ENCODE measurements around the gene MCM3AP. TPM values are rescaled to one million over a fixed set of nuclear protein-coding genes. Genes with fewer than 3 reads are reported as not detected.
A peak's percentile ranks its signal among the peaks of the same experiment; 100 is the strongest.

MCM3AP gene
- total and polyA plus RNA-seq, 9 of the 15 experiments (the other 6 are each of a cell fraction or from before 2014, with no cell fraction given), result 6.5 to 179 (median 69.6) TPM

DNA sequence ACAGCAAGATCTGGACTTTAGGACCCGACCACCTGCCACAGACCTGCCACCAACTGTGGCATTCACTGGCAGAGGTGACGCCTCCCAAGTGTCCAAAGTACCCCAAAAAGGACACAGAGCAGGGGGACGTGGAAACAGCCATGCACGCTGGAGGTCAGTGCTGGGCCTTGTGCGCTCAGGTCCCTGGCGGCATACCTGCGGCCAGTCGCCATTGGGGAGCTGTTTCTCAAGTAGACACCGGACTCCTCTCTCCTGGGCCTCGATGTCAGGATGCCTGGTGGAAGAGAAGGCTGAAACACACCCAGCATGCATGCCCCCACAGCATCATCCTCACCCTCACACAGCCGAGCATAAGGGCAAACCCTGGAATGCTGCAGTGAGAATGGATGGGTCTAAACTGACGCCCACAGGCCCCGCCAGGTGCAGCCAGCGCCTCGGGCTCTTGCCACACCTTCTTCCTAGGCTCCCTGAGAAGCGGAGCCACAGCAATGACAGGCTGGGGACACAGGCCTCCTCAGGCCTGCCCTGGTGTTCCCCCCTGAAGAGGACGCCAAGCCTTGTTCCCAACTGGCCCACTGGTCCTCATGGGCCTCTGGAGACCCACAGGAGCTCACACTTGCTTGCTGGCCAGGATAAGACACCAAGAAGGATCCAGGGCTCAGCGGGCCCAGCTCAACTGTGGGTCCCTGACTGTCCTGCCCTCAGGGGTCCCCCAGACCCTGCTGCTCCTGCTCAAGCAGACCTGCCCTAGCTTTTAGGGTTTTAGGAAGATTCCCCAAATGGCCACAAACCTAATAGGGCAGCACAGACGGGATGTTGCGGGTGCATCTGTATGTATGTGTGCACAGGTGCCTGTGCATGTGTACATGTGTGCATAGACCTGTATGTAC lies 93.5 kb downstream of the MCM3AP start:
- 91% methylated on average over 19 of the region's 20 CpGs for WGBS (ENCODE audit: insufficient coverage, low coverage, missing lambda C conversion rate)
- POLR2A ChIA-PET, result interaction anchor here (0.5 to 0.7 kb wide), 2 partner anchors 24 to 61 kb away, joined by 3 read pairs; no protein-coding TSS in a partner anchor
- no peak overlapping the region for H3K27ac ChIP-seq (ENCODE audit: extremely low read depth, low read depth, low read length)
- no peak for TF ChIP-seq CBX1 (IDR thresholded peaks at IDR 0.05; ENCODE audit: low read depth)
- TF ChIP-seq POLR2G (IDR thresholded peaks at IDR 0.05; ENCODE audit: low read depth, low read length), result peak; percentile 68
- TF ChIP-seq RBM22 (IDR thresholded peaks at IDR 0.05; ENCODE audit: low read depth, low read length, poor library complexity, severe bottlenecking), result peak; percentile 20
- TF ChIP-seq, protein P1, sequence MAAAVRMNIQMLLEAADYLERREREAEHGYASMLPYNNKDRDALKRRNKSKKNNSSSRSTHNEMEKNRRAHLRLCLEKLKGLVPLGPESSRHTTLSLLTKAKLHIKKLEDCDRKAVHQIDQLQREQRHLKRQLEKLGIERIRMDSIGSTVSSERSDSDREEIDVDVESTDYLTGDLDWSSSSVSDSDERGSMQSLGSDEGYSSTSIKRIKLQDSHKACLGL (CRISPR knock-in tag; IDR thresholded peaks at IDR 0.05; ENCODE audit: borderline replicate concordance, poor library complexity, severe bottlenecking), result no peak
- DNase-seq (ENCODE audit: extremely low read depth in 1 of 4, low spot score in 3 of 4), result no peak
- no peak for FAIRE-seq
- H4K20me1 ChIP-seq (replicated peaks; ENCODE audit: control insufficient read depth, insufficient read depth, low read length), result no peaks in the 10 kb centered on the region
- H3K4me2 ChIP-seq (ENCODE audit: insufficient read depth, low read length), result no peak overlapping the region
- CTCF ChIA-PET (ENCODE audit: low intra/inter-chr PET ratio), result no interaction called here
- no TSS peak for BruUV-seq (replicated peaks)
- peak overlapping the region in 1 of 2 experiments; percentile 64; a peak in 1 of 4 replicates for H3K9ac ChIP-seq (ENCODE audit: insufficient read depth in 1 of 2, low read depth in 2 of 2, low read length in 2 of 2)
- H3K36me3 ChIP-seq (ENCODE audit: control insufficient read depth, insufficient read depth, low read length), result peaks cover 91% of the 10 kb centered on the region; the same call in 2 of the 3 replicates
- no peak overlapping the region for H2AFZ ChIP-seq (ENCODE audit: low read depth, low read length)
- H3K4me1 ChIP-seq (replicated peaks in 1 of 2; ENCODE audit: control insufficient read depth in 2 of 2, insufficient read depth in 2 of 2, low read length in 2 of 2), result peaks cover 31 to 46% of the 10 kb centered on the region in 2 experiments
- no peak for ATAC-seq
- in situ Hi-C loops (cut with MboI) (no loop called here), intact Hi-C loops (cut with micrococcal nuclease) (no loop called here)
- H3K9me3 ChIP-seq (replicated peaks; ENCODE audit: control insufficient read depth, insufficient read depth, low read depth, low read length), result no peaks in the 10 kb centered on the region
- H3K27me3 ChIP-seq (ENCODE audit: control insufficient read depth in 2 of 2, insufficient read depth in 2 of 2, low read length in 2 of 2), result no peaks in the 10 kb centered on the region
- H3K9me1 ChIP-seq (ENCODE audit: control insufficient read depth, insufficient read depth, low read length), result no peaks in the 10 kb centered on the region
- H3K79me2 ChIP-seq (ENCODE audit: control insufficient read depth, insufficient read depth, low read length), result no peaks in the 10 kb centered on the region
- H3K4me3 ChIP-seq, result no peak overlapping the region

Data from K562 (cell line).